ENCODE measurements around the gene SUGT1.

Gene SUGT1

DNA sequence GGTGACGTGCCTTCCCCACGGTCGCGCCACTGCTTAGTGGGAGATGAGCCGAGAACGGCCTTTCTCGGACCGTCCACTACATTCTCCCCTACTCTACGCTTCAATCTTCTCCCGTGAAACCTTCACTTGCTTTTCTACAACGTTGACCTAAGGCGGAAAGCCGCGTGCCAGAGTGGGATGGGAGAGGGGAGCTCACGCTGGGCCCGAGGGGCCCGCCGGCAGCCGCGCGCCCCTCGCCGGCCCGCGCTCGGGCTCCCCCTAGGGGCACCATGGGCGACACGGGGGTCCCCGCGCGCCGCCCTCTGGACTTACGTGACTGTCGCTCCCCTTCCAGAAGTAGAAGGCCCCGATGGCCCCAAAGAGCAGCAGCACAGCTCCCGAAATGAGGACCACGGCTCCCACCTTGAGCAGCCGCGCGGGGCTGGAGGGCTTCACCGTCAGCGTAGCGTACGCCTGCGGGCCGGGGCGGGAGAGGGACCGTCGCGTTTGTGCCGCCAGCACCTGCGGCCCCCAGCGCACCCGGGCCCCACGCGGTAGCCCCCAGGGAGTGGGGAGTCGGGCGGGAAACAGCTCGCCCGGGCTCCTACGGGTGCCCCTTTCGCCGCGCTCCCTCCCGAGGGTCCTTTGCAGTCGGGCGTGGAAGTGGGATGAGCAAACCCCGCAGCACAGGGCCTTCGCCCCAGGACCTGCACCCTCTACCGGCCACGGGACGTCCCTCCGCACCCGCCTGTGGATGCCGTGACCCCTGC, 86.3 kb downstream of the SUGT1 start:
- no peak for DNase-seq

DNA sequence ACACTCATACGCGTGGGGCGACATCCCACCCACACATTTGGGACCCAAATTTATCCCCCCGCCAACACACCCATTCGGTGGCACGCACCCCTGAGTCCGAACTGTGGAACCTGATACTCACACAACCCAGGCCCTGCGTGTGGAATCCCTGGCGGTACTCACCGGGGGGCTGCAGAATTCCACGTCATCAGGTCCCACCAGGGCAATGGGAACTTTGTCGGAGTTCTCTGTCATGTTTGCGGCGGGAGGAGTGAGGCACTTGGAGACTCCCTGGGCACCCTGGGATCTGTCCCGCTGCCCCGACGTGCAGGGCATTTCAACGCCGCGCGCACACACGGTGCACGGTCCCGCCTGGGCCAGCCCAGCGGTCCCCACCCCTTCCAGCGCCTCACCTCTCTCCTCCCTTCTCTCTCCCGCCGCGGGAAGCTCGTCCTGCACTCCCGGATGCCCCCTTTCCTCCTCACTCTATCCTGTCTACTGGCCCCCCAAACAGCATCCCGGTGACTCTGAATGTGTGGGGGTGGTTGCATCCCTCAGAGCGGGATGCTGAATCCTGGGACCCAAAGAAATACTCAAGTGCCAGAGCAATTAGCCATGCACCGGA, 86.9 kb downstream of the SUGT1 start, which contains the start of gene CNMD:
CNMD (minus strand) TSS at position 353 of the 604 bp plus-strand sequence; CDS start at position 234, 119 bp downstream.
- DNase-seq, result no peak

DNA sequence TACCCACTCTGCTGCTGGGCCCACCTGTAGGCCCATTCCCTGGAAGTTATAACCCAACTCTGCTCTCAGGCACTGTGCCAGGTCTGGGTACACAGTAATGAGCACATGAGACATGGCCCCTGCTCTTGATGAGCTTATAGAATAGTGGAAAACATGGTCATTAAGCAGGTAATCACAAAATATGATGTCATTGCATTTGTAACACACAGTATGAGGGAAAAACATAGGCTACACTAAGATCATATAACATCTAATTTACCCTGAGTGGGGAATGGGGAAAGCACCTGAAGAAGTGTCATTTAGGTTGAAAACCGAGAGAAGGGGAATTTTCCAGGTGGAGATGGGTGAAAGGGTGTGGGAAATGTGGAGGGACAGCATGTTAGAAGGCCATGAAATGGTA, 90.9 kb downstream of the SUGT1 start:
- DNase-seq, result no peak

DNA sequence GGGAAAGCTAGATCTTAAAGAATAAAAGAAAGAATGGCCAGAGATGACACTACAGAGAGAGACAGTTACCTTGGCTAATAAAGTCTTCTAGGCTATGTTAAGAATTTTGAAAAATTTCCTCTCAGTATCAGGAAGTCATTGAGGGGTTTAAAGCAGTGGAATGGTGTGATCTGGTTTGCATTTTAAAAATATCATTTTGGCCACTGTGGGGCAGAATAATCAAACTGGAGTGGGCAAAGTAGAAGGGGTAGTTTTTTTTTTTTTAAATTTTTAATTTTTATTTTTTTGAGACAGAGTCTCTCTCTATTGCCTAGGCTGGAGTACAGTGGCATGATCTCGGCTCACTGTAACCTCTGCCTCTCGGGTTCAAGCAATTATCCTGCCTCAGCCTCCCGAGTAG, 91.4 kb downstream of the SUGT1 start:
- no peak for DNase-seq

GRCh38 chr13:52744842-52745375, 92.3 kb downstream of the SUGT1 start:
- no peak for DNase-seq

DNA sequence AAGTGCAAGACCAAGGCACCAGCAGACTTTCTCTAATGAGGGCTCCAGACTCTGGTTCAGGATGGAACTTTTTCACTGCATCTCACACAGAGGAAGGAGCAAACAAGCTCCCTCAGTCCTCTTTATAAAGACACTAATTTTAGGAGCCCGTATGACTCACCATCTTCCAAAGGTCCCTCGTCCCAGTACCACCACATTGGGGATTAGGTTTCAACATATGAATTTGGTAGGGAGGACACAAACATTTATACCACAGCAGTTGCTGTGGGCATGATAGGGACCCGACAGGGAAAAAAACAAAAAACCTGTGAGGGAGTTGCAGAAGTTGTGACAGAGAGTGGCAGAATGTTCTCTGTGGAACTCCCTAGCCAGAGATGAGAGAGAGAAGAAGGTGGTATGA, 93.5 kb downstream of the SUGT1 start:
- no peak for DNase-seq

GRCh38 chr13:52749419-52749818, 96.8 kb downstream of the SUGT1 start:
- peak; percentile 5 for DNase-seq

All from NCI-H774 (cell line).